ENCODE results near the gene ZNF512B. TPM values are rescaled to one million over a fixed set of nuclear protein-coding genes. Genes with fewer than 3 reads are reported as not detected.
A peak's percentile ranks its signal among the peaks of the same experiment; 100 is the strongest.

Gene ZNF512B
- total and polyA plus RNA-seq, 2 donors (not counting 1 experiment from before 2014, with no cell fraction given): 8.8 to 10.5 TPM

DNA sequence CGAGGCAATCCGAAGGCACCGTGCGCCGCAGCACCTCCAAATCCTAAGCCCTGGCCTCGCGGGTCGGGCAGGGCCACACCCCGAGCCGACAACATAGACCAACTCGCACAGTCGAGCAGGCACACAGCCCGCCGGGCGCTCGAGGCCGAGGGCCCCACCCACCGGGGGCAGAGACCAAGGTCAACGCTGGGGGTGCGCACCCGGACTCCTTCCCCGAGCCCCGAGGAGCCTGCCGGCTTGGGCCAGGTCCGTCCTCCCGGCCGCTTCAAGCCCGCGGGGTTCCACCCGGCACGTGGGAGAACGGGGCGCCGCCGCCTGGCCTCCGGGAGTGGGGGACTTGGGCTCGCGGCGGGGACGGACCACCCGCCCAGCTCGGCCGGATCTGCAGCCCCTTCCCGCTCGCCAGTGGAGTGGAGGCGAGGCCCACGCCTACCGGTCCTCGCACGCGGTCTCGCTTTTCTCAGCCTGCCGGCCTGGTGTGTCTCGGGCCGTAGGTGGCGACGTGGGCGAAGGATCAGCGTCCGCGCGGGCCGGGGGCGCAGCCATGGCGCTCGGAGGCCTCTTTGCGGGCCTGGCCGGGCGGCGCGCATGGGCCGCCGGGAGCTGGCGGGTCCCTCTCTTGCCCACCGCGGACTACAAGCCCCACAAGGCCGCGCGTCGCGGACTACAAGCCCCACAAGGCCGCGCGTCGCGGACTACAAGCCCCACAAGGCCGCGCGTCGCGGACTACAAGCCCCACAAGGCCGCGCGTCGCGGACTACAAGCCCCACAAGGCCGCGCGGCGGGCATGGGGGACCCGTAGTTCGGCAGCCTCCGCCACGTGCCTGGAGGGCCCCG lies 13.7 kb downstream of the ZNF512B start, which contains the start of gene UCKL1:
Gene UCKL1 (minus strand): TSS at position 590 of the 837 bp plus-strand sequence. CDS start 44 bp downstream, at position 546.
- no peaks in the 10 kb centered on the region for H3K27me3 ChIP-seq (replicated peaks in 1 of 4; ENCODE audit: control extremely low read depth in 1 of 4, control insufficient read depth in 3 of 4, insufficient read depth in 4 of 4, low read length in 3 of 4)
- H3K9me3 ChIP-seq (ENCODE audit: control extremely low read depth in 1 of 3, control insufficient read depth in 2 of 3, insufficient read depth in 1 of 3, low read length in 2 of 3): no peaks in the 10 kb centered on the region
- peak within 1 kb of the TSS; percentile 93 for H3K9ac ChIP-seq (ENCODE audit: low read length)
- H3K4me3 ChIP-seq (ENCODE audit: control extremely low read depth in 1 of 5, extremely low read depth in 1 of 5, insufficient read depth in 1 of 5, low read depth in 2 of 5, low read length in 4 of 5): peak within 1 kb of the TSS; percentile 36 to 91 (median 84)
- DNase-seq (peak; percentile 91), ATAC-seq (ENCODE audit: low read depth) (peak; percentile 76)
- Mint-ChIP-seq H3K9me3 (ENCODE audit: insufficient read depth) (no peaks in the 10 kb centered on the region), H3K4me3 (peak within 1 kb of the TSS; percentile 90), H3K4me1 (peaks cover 37% of the 10 kb centered on the region), H3K27me3 (no peaks in the 10 kb centered on the region), H3K27ac (peak within 1 kb of the TSS; percentile 90)
- TF ChIP-seq, protein P1, sequence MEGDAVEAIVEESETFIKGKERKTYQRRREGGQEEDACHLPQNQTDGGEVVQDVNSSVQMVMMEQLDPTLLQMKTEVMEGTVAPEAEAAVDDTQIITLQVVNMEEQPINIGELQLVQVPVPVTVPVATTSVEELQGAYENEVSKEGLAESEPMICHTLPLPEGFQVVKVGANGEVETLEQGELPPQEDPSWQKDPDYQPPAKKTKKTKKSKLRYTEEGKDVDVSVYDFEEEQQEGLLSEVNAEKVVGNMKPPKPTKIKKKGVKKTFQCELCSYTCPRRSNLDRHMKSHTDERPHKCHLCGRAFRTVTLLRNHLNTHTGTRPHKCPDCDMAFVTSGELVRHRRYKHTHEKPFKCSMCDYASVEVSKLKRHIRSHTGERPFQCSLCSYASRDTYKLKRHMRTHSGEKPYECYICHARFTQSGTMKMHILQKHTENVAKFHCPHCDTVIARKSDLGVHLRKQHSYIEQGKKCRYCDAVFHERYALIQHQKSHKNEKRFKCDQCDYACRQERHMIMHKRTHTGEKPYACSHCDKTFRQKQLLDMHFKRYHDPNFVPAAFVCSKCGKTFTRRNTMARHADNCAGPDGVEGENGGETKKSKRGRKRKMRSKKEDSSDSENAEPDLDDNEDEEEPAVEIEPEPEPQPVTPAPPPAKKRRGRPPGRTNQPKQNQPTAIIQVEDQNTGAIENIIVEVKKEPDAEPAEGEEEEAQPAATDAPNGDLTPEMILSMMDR (IDR thresholded peaks at IDR 0.05): no peak
- no peak for TF ChIP-seq EZH2 (IDR thresholded peaks at IDR 0.05; ENCODE audit: borderline replicate concordance, insufficient read depth, low read depth, low read length, poor library complexity, severe bottlenecking)
- under 1% methylated on average over 99 of the region's 105 CpGs for WGBS (ENCODE audit: insufficient coverage)
- peak within 1 kb of the TSS; percentile 98 for H2AFZ ChIP-seq (ENCODE audit: insufficient read depth, low read depth, low read length, poor library complexity, severe bottlenecking)
- H3K4me1 ChIP-seq (ENCODE audit: control insufficient read depth in 2 of 2, insufficient read depth in 2 of 2, low read length in 2 of 2): peaks cover 39 to 49% of the 10 kb centered on the region in 2 donors
- ChIA-PET POLR2A (interaction anchor here (0.6 to 2.0 kb wide), 9 partner anchors 15 to 418 kb away, joined by 3 to 9 read pairs (median 5); partner anchors contain the start of genes ARFRP1, DNAJC5, PRPF6 and PTK6), CTCF (interaction anchor here (0.6 to 3.8 kb wide), 12 partner anchors 18 to 418 kb away, joined by 3 to 15 read pairs (median 4); partner anchors contain the start of genes PTK6, SAMD10 and TPD52L2)
- intact Hi-C loops (cut with micrococcal nuclease): loop anchor here (1.0 to 5.0 kb wide), 8 partner anchors 25 to 435 kb away; partner anchors contain the start of genes ARFRP1, DNAJC5, PPDPF and PRPF6
- H3K79me2 ChIP-seq (ENCODE audit: control insufficient read depth, insufficient read depth, low read length): peaks cover 51% of the 10 kb centered on the region
- peaks cover 48% of the 10 kb centered on the region for H4K20me1 ChIP-seq (ENCODE audit: control insufficient read depth, insufficient read depth, low read length, poor library complexity, severe bottlenecking)
- H3K4me2 ChIP-seq (replicated peaks; ENCODE audit: low read depth, low read length, poor library complexity, severe bottlenecking): peak within 1 kb of the TSS; percentile 92
- H3K27ac ChIP-seq (ENCODE audit: low read length in 2 of 2): peak within 1 kb of the TSS; percentile 57 to 85
- H3K36me3 ChIP-seq (replicated peaks in 1 of 2; ENCODE audit: control extremely low read depth in 1 of 2, control insufficient read depth in 1 of 2, extremely low read depth in 1 of 2, insufficient read depth in 2 of 2, low read length in 1 of 2): no peaks in the 10 kb centered on the region

Measured in B cell (primary cell).